HEK293T (cell line): ENCODE data around the gene TEX29.

ENCODE experiments used
- ARNT ChIP-seq: fragments of 450-650 bp; IDR thresholded peaks from 2 replicates; pipeline ENCODE4 v1.6.1; 2017; ENCODE audit warnings: mild to moderate bottlenecking
- FOXA1 ChIP-seq: fragments of 450-650 bp; IDR thresholded peaks from 2 replicates; pipeline ENCODE4 v1.6.1; 2016; ENCODE audit warnings: mild to moderate bottlenecking
- FOXM1 ChIP-seq: fragments of 450-650 bp; IDR thresholded peaks from 2 replicates; pipeline ENCODE4 v1.6.1; 2017; ENCODE audit warnings: mild to moderate bottlenecking, borderline replicate concordance
- HDGF ChIP-seq: fragments of 450-650 bp; IDR thresholded peaks from 2 replicates; pipeline ENCODE4 v1.6.1; 2017; ENCODE audit warnings: antibody characterized with exemption, borderline replicate concordance
- L3MBTL2 ChIP-seq: fragments of 450-650 bp; conservative IDR thresholded peaks from 2 replicates; pipeline ENCODE4 v1.6.1; 2016; ENCODE audit warnings: mild to moderate bottlenecking
- SP1 ChIP-seq: fragments of 450-650 bp; IDR thresholded peaks from 2 replicates; pipeline ENCODE4 v1.6.1; 2017
- ZNF384 ChIP-seq: fragments of 450-650 bp; IDR thresholded peaks from 2 replicates; pipeline ENCODE4 v1.6.1; 2016

DNA sequence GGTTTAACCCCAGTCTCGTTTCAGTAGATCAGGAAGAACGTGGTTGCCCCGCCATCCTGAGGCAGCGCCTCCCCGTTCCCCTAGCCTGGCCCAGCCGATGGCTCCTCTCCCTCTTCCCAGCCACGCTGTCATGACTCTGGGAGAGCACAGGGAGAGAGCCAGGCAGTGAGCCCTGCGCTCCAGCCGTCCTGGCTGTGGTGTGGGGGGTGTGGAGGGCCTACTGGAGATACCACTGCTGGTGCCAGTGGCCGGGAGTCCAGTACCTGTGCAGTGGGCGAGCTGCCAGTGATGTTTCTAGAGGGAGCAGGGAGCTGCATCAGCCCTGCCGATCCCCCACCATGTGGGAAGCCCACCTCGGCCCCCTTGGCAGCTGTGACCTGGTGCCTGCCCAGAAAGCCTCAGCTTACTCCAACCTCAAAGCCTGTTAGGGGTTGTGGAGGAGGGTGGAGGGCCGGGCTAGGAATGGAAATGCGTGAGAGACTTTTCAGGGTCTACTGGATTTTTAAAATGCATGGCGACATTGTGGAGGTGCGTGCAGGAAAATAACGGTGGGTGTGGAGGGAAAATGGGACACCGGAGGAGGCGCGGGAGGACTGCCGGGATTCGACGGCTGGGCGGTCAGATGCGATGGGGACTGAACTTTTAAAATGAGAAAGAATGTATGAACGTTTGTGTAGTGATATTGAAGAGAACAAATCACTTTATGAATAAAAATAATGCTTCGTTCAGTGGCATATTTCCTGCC is 4.9 kb downstream of the TEX29 start:
- TF ChIP-seq SP1 (no peak), FOXM1 (no peak), HDGF (no peak), L3MBTL2 (no peak), FOXA1 (no peak), ARNT (no peak), ZNF384 (no peak)
